Mucosa of rectum (tissue), 2 donors: ENCODE measurements around the gene SYNGAP1.
"Not testable (repeated sequence)": the region's sequence is repeated elsewhere in the genome, so short reads cannot be mapped to it uniquely, and the experiment has no call there.

Experiments
- H3K27ac ChIP-seq, 2 donors: one replicate each; pipeline ENCODE4 v1.7.0; 2013; ENCODE audit warnings: inconsistent platforms in 2 of 2, low read depth in 2 of 2, low read length in 2 of 2
- H3K27me3 ChIP-seq, 2 donors: one replicate each; pipeline ENCODE4 v1.7.0; 2013; ENCODE audit warnings: low read length in 2 of 2; ENCODE audit not compliant: control insufficient read depth in 2 of 2, insufficient read depth in 2 of 2
- H3K36me3 ChIP-seq, 2 donors: one replicate each; pipeline ENCODE4 v1.7.0; 2013; ENCODE audit warnings: low read length in 2 of 2; ENCODE audit not compliant: control insufficient read depth in 2 of 2, insufficient read depth in 2 of 2
- H3K4me1 ChIP-seq, 2 donors: one replicate each; pipeline ENCODE4 v1.7.0; 2013; ENCODE audit warnings: low read length in 2 of 2, mild to moderate bottlenecking in 1 of 2; ENCODE audit not compliant: control insufficient read depth in 2 of 2, insufficient read depth in 2 of 2
- H3K4me3 ChIP-seq, 2 donors: one replicate each; pipeline ENCODE4 v1.7.0; 2013; ENCODE audit warnings: low read length in 2 of 2
- H3K9ac ChIP-seq, 2 donors: one replicate each; pipeline ENCODE4 v1.7.0; 2013; ENCODE audit warnings: low read length in 2 of 2, low read depth in 1 of 2, mild to moderate bottlenecking in 1 of 2
- H3K9me3 ChIP-seq, 2 donors: one replicate each; pipeline ENCODE4 v1.7.0; 2013; ENCODE audit warnings: low read length in 2 of 2; ENCODE audit not compliant: control insufficient read depth in 2 of 2
- donor health status: healthy.
- donor health status: Normal muscosa, but diverticular disease.

SYNGAP1 gene

GRCh38 chr6:33384581-33385020 is 35.3 kb upstream of the SYNGAP1 start:
- H3K9me3 ChIP-seq = no peaks in the 10 kb centered on the region
- no peak overlapping the region for H3K27ac ChIP-seq
- H3K36me3 ChIP-seq = no peaks in the 10 kb centered on the region
- no peaks in the 10 kb centered on the region for H3K4me1 ChIP-seq
- H3K27me3 ChIP-seq = no peaks in the 10 kb centered on the region
- H3K9ac ChIP-seq = no peak overlapping the region
- no peak overlapping the region for H3K4me3 ChIP-seq

- Histone ChIP-seq H3K36me3 (no peaks in the 10 kb centered on the region), H3K9me3 (no peaks in the 10 kb centered on the region), H3K27me3 (no peaks in the 10 kb centered on the region), H3K9ac (no peak overlapping the region), H3K4me1 (peaks cover 8 to 16% of the 10 kb centered on the region in 2 donors), H3K27ac (no peak overlapping the region), H3K4me3 (no peak overlapping the region)
Measured at GRCh38 chr6:33390173-33390572, 29.7 kb upstream of the SYNGAP1 start.

GRCh38 chr6:33390767-33391277 is 29.0 kb upstream of the SYNGAP1 start:
- peaks cover 8 to 16% of the 10 kb centered on the region in 2 donors for H3K4me1 ChIP-seq
- H3K27ac ChIP-seq = peak overlapping the region; percentile 89 to 91
- peak overlapping the region; percentile 58 to 65 for H3K9ac ChIP-seq
- H3K9me3 ChIP-seq = no peaks in the 10 kb centered on the region
- H3K36me3 ChIP-seq = no peaks in the 10 kb centered on the region
- peak overlapping the region; percentile 46 to 65 for H3K4me3 ChIP-seq
- H3K27me3 ChIP-seq = no peaks in the 10 kb centered on the region

- H3K9ac ChIP-seq = peak within 1 kb of the TSS; percentile 65 to 77
- peaks cover 8 to 16% of the 10 kb centered on the region in 2 donors for H3K4me1 ChIP-seq
- peak within 1 kb of the TSS; percentile 81 to 82 for H3K4me3 ChIP-seq
- no peaks in the 10 kb centered on the region for H3K9me3 ChIP-seq
- H3K36me3 ChIP-seq = no peaks in the 10 kb centered on the region
- no peaks in the 10 kb centered on the region for H3K27me3 ChIP-seq
- peak within 1 kb of the TSS; percentile 89 to 91 for H3K27ac ChIP-seq
Measured at GRCh38 chr6:33391278-33391921, 28.5 kb upstream of the SYNGAP1 start, which contains the start of gene KIFC1. Gene KIFC1 (plus strand): TSS chr6:33391823. CDS start chr6:33391986, 163 bp downstream.

- H3K9me3 ChIP-seq = no peaks in the 10 kb centered on the region
- peak overlapping the region; percentile 81 to 82 for H3K4me3 ChIP-seq
- H3K27me3 ChIP-seq = no peaks in the 10 kb centered on the region
- H3K9ac ChIP-seq = peak overlapping the region; percentile 48 to 77
- no peaks in the 10 kb centered on the region for H3K36me3 ChIP-seq
- peak overlapping the region; percentile 73 to 91 for H3K27ac ChIP-seq
- peaks cover 8 to 16% of the 10 kb centered on the region in 2 donors for H3K4me1 ChIP-seq
Measured at GRCh38 chr6:33391922-33392594, 27.8 kb upstream of the SYNGAP1 start.

- H3K27ac ChIP-seq = peak overlapping the region in 1 of 2 donors; percentile 91
Measured at GRCh38 chr6:33392595-33392948, 27.3 kb upstream of the SYNGAP1 start.

GRCh38 chr6:33392979-33393378 is 26.9 kb upstream of the SYNGAP1 start:
- Histone ChIP-seq H3K27me3 (no peaks in the 10 kb centered on the region), H3K27ac (no peak overlapping the region), H3K9ac (peak overlapping the region in 1 of 2 donors; percentile 77)

More at GRCh38 chr6:33392595-33392948, 27.3 kb upstream of the SYNGAP1 start:
- no peaks in the 10 kb centered on the region for H3K36me3 ChIP-seq
- H3K9me3 ChIP-seq = no peaks in the 10 kb centered on the region
- H3K9ac ChIP-seq = peak overlapping the region; percentile 48 to 77
- H3K4me3 ChIP-seq = peak overlapping the region; percentile 81 to 82
- H3K27me3 ChIP-seq = no peaks in the 10 kb centered on the region
- peaks cover 8 to 16% of the 10 kb centered on the region in 2 donors for H3K4me1 ChIP-seq

GRCh38 chr6:33397541-33397940 is 22.3 kb upstream of the SYNGAP1 start:
- Histone ChIP-seq H3K27me3 (no peaks in the 10 kb centered on the region), H3K4me3 (no peak overlapping the region), H3K4me1 (peaks cover 0 to 3% of the 10 kb centered on the region in 2 donors), H3K9ac (no peak overlapping the region), H3K36me3 (no peaks in the 10 kb centered on the region), H3K9me3 (no peaks in the 10 kb centered on the region), H3K27ac (no peak overlapping the region)

More at GRCh38 chr6:33392979-33393378, 26.9 kb upstream of the SYNGAP1 start:
- Histone ChIP-seq H3K4me1 (peaks cover 8 to 16% of the 10 kb centered on the region in 2 donors), H3K9me3 (no peaks in the 10 kb centered on the region), H3K36me3 (no peaks in the 10 kb centered on the region), H3K4me3 (peak overlapping the region in 1 of 2 donors; percentile 82)

- not testable (repeated sequence) for H3K9me3 ChIP-seq, H3K27ac ChIP-seq, H3K9ac ChIP-seq, H3K36me3 ChIP-seq, H3K4me1 ChIP-seq, H3K27me3 ChIP-seq, H3K4me3 ChIP-seq
Measured at GRCh38 chr6:33398601-33399000, 21.3 kb upstream of the SYNGAP1 start.

- not testable (repeated sequence) for H3K27ac ChIP-seq, H3K9ac ChIP-seq, H3K27me3 ChIP-seq, H3K36me3 ChIP-seq, H3K4me3 ChIP-seq, H3K4me1 ChIP-seq, H3K9me3 ChIP-seq
Measured at GRCh38 chr6:33399881-33400280, 20.0 kb upstream of the SYNGAP1 start.
